Thyroid gland (tissue), 4 donors: ENCODE data around the gene EGFL6. TPM values are rescaled to one million over a fixed set of nuclear protein-coding genes. Genes with fewer than 3 reads are reported as not detected.

Source experiments
- DNase-seq, 2 donors: peaks; one replicate each; pipeline ENCODE4 v3.0.0-alpha.2; 2019
- H3K27ac ChIP-seq, 3 donors: fragments of 200-600 bp; sonication (generic); 1 replicate in 2 of 3; 2 replicates in 1 of 3; pipeline ENCODE4 v1.5.1; 2016 to 2019; ENCODE audit warnings: mild to moderate bottlenecking in 1 of 3, moderate library complexity in 1 of 3
- H3K27me3 ChIP-seq: fragments of 200-600 bp; sonication (generic); one replicate; pipeline ENCODE4 v1.5.1; 2019
- H3K36me3 ChIP-seq, 2 donors: fragments of 200-600 bp; sonication (generic); one replicate each; pipeline ENCODE4 v1.5.1; 2016 to 2019
- H3K4me1 ChIP-seq, 2 donors: fragments of 200-600 bp; sonication (generic); one replicate each; pipeline ENCODE4 v1.5.1; 2017 to 2019
- H3K4me3 ChIP-seq, 3 donors: fragments of 200-600 bp; sonication (generic); replicated peaks in 1 of 3; 1 replicate in 2 of 3; 2 replicates in 1 of 3; pipeline ENCODE4 v1.5.1; 2016; ENCODE audit warnings: mild to moderate bottlenecking in 1 of 3
- H3K9me3 ChIP-seq: fragments of 200-600 bp; sonication (generic); one replicate; pipeline ENCODE4 v1.5.1; 2017
- POLR2A ChIP-seq, 2 donors: fragments of 450-650 bp; IDR thresholded peaks; one replicate each; pipeline ENCODE4 v1.6.1; 2017; ENCODE audit warnings: antibody characterized with exemption in 2 of 2, mild to moderate bottlenecking in 2 of 2, moderate library complexity in 1 of 2
- WGBS, 2 donors: methylation state at CpG; one replicate each; pipeline ENCODE4 v1.1.5; 2017; 5-methylcytosine and 5-hydroxymethylcytosine counted together
- intact Hi-C: fragments of 100-400 bp; cut with DNase I; formaldehyde crosslinking; loops from one replicate; pipeline ENCODE4 v1.15.1; 2023
- total RNA-seq, 4 donors: library from RNA; depleted of rRNA; stranded (reverse); fragments of >200 nt; gene quantifications; one replicate each; pipeline ENCODE4 v1.2.3, GENCODE V29; 2016
- TF ChIP-seq, protein P1 (sequence below), 6 experiments: fragments of 200-600 bp in 3 of 6; fragments of 450-650 bp in 3 of 6; sonication (generic) in 3 of 6; IDR thresholded peaks; one replicate each; pipeline ENCODE4 v1.5.1; 2016 to 2019; ENCODE audit warnings: antibody characterized with exemption in 6 of 6, mild to moderate bottlenecking in 2 of 6, inconsistent platforms in 1 of 6, moderate library complexity in 1 of 6

The EGFL6 gene
- total RNA-seq, 4 donors from 2014 or later: not detected

DNA sequence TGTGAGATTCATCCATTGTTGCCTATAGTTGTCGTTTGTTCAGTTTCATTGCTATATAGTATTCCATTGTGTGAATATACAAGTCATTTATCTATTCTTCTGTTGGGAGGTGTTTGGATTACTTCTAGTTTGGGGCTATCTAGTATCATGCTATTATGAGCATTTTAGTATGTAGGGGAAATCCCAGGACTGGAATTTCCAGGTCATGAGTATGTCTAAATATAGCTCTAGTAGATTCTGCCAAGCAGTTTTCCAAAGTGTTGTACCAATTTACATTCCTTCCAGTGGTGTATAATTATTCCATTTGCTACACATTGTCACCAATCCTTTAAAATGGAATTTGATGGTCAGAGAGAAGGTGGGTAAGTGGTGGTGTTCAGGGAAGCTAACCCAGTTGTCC lies 30.1 kb downstream of the EGFL6 start:
- TF ChIP-seq POLR2A (IDR thresholded peaks at IDR 0.05): no peak
- TF ChIP-seq, protein P1, sequence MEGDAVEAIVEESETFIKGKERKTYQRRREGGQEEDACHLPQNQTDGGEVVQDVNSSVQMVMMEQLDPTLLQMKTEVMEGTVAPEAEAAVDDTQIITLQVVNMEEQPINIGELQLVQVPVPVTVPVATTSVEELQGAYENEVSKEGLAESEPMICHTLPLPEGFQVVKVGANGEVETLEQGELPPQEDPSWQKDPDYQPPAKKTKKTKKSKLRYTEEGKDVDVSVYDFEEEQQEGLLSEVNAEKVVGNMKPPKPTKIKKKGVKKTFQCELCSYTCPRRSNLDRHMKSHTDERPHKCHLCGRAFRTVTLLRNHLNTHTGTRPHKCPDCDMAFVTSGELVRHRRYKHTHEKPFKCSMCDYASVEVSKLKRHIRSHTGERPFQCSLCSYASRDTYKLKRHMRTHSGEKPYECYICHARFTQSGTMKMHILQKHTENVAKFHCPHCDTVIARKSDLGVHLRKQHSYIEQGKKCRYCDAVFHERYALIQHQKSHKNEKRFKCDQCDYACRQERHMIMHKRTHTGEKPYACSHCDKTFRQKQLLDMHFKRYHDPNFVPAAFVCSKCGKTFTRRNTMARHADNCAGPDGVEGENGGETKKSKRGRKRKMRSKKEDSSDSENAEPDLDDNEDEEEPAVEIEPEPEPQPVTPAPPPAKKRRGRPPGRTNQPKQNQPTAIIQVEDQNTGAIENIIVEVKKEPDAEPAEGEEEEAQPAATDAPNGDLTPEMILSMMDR (IDR thresholded peaks at IDR 0.05): no peak
- Histone ChIP-seq H3K4me1 (no peaks in the 10 kb centered on the region), H3K27me3 (peaks cover 4% of the 10 kb centered on the region), H3K9me3 (no peaks in the 10 kb centered on the region), H3K36me3 (no peaks in the 10 kb centered on the region), H3K27ac (no peak overlapping the region), H3K4me3 (no peak overlapping the region)
- WGBS, 2 donors: 93 to 95% methylated on average over 1 of the region's 1 CpG
- intact Hi-C loops: no loop called here
- DNase-seq: no peak

DNA sequence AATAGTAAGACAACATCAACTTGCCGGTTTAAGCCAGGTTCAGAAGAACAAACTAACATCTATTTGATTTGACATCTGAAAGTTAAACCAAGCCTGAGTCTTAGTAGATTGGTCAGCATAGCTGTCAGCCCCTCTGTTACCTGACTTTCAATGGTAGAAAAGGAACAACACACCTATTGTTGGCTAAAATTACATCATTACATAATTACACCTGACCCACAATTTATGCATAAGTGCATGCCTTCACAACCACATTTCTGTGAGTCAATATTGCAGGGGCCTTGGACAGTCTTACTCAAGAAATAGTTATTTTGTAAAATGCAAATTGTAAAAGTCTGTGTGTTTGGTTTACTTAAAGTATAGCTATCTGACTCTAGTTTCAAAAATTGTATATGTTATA lies 36.2 kb downstream of the EGFL6 start:
- TF ChIP-seq, protein P1 (IDR thresholded peaks at IDR 0.05): no peak
- no peak for TF ChIP-seq POLR2A (IDR thresholded peaks at IDR 0.05)
- H3K4me1 ChIP-seq: no peaks in the 10 kb centered on the region
- H3K36me3 ChIP-seq: no peaks in the 10 kb centered on the region
- 93 to 94% methylated on average over 1 of the region's 1 CpG for WGBS, 2 donors
- peaks cover 4% of the 10 kb centered on the region for H3K27me3 ChIP-seq
- DNase-seq: no peak
- no peaks in the 10 kb centered on the region for H3K9me3 ChIP-seq
- H3K4me3 ChIP-seq: no peak overlapping the region
- intact Hi-C loops: no loop called here
- no peak overlapping the region for H3K27ac ChIP-seq

DNA sequence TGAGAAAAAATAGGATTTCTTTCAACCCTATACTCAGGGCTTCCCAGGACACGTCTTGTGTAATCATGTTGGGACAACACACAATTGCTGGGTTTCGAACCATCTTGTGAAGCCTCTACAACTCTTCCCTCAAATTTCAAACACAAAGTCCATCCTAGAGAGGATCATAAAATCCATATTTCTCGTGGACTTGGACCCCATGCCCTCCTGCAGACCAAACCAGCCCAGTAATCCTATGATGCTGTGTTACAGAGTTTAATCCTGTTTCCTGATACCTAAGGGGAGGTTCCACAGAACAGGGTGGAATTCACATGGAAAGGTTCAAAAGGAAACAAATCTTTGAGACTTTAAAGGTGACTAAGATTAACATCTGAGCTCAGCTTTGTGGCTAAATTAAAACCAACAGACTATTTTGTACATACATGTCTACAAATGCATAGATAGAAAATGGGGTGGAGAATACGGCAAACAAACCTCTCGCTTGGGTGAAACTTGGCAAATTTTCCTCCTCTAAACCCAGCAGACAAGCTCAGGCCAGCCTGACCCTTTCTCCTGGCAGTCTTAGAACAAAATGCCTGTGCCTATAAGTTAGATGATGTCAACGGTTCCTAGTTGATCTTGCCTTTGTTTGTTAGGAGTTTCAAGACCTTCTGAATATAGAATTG lies 38.1 kb downstream of the EGFL6 start:
- Histone ChIP-seq H3K9me3 (no peaks in the 10 kb centered on the region), H3K4me1 (no peaks in the 10 kb centered on the region), H3K4me3 (no peak overlapping the region), H3K36me3 (no peaks in the 10 kb centered on the region), H3K27ac (no peak overlapping the region), H3K27me3 (peaks cover 4% of the 10 kb centered on the region)
- 77 to 81% methylated on average over 5 to 6 of the region's 6 CpGs for WGBS, 2 donors
- no peak for DNase-seq
- no peak for TF ChIP-seq POLR2A (IDR thresholded peaks at IDR 0.05)
- TF ChIP-seq, protein P1 (IDR thresholded peaks at IDR 0.05): no peak
- intact Hi-C loops: no loop called here

DNA sequence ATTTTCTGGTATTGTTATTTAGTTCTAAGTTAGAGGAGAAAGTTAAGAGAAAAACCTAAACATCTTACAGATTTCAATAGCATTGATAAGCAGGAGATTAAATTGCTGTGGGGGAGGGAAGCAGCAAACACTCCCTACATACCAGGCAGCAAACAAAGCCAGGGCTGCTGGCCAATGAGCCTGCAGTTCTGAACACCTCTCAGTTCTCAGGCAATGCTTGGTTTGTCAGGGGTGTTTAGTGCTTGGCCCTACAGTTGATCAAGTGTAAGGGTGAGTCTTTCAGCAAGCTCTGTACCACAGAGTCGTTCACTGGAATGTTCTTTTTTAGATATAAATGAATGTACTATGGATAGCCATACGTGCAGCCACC lies 38.6 kb downstream of the EGFL6 start:
- H3K27me3 ChIP-seq: no peaks in the 10 kb centered on the region
- H3K27ac ChIP-seq: no peak overlapping the region
- no peaks in the 10 kb centered on the region for H3K4me1 ChIP-seq
- intact Hi-C loops: no loop called here
- H3K4me3 ChIP-seq: no peak overlapping the region
- H3K9me3 ChIP-seq: no peaks in the 10 kb centered on the region
- 68 to 76% methylated on average over 2 of the region's 2 CpGs for WGBS, 2 donors
- no peak for DNase-seq
- TF ChIP-seq POLR2A (IDR thresholded peaks at IDR 0.05): no peak
- TF ChIP-seq, protein P1 (IDR thresholded peaks at IDR 0.05): no peak
- no peaks in the 10 kb centered on the region for H3K36me3 ChIP-seq

DNA sequence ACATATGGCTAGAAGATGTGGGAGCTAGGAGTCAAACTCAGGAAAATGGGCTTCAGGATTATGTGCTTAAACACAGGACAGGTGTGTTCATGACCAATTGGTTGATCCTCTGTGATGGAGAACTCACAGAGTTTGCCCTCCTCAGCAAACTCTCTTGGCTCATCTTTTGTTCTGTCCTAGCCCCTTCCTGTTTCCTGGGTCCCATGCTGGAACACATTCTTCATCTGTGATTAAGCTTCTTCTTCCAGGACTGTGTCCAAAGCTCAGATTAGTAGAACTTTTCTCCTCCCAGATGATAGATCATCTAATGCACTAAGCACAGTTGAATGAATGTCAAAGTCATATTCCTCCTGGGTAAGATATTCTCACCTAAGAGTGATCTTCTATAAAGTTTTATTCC lies 44.8 kb downstream of the EGFL6 start:
- intact Hi-C loops: no loop called here
- H3K4me1 ChIP-seq: no peaks in the 10 kb centered on the region
- H3K27ac ChIP-seq: no peak overlapping the region
- no peaks in the 10 kb centered on the region for H3K36me3 ChIP-seq
- no peak overlapping the region for H3K4me3 ChIP-seq
- TF ChIP-seq, protein P1 (IDR thresholded peaks at IDR 0.05): no peak
- no peak for TF ChIP-seq POLR2A (IDR thresholded peaks at IDR 0.05)
- H3K27me3 ChIP-seq: no peaks in the 10 kb centered on the region
- DNase-seq: no peak
- H3K9me3 ChIP-seq: no peaks in the 10 kb centered on the region
